Measurements from ENCODE around the gene GOLGA1. TPM values are rescaled to one million over a fixed set of nuclear protein-coding genes. Genes with fewer than 3 reads are reported as not detected.

The GOLGA1 gene
- total RNA-seq, 1 experiment from 2014 or later, result 9.6 TPM

DNA sequence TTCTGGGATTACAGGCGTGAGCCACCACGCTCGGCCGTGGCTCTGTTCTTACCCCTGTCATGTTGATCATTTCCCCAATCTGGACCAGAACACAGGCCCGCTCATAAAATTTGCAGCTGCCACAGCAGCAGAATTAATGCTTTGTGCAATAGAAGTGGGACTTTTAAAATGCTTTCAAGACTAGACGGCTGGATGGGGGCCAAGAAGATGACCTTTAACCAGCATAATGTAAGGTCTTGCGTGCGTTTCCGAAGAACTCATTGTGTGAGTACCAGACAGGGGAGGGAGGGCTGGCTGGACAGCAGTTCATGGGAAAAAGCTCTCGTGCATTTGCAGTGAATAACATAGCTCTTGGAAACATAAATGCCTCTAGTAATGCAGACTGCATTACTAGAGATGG, 91.1 kb downstream of the GOLGA1 start:
- peaks cover 9% of the 10 kb centered on the region for H3K4me1 Mint-ChIP-seq
- H3K9me3 Mint-ChIP-seq, result no peaks in the 10 kb centered on the region
- ChIA-PET CTCF (interaction anchor here (1.0 to 12.9 kb wide), 4 partner anchors 8 to 75 kb away, joined by 3 to 935 read pairs (median 164); partner anchors contain the start of genes NR6A1 and OLFML2A), POLR2A (no interaction called here)
- H3K36me3 Mint-ChIP-seq, result no peaks in the 10 kb centered on the region
- DNase-seq (ENCODE audit: low spot score) (no peak), ATAC-seq (no peak)
- H3K4me3 Mint-ChIP-seq, result no peak overlapping the region
- H3K27ac Mint-ChIP-seq, result no peak overlapping the region
- TF ChIP-seq FOXJ3 (CRISPR knock-in tag; IDR thresholded peaks at IDR 0.05; ENCODE audit: borderline replicate concordance), result no peak
- TF ChIP-seq, protein P1, sequence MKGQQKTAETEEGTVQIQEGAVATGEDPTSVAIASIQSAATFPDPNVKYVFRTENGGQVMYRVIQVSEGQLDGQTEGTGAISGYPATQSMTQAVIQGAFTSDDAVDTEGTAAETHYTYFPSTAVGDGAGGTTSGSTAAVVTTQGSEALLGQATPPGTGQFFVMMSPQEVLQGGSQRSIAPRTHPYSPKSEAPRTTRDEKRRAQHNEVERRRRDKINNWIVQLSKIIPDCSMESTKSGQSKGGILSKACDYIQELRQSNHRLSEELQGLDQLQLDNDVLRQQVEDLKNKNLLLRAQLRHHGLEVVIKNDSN (CRISPR knock-in tag; IDR thresholded peaks at IDR 0.05), result no peak
- TF ChIP-seq CREM (CRISPR knock-in tag; IDR thresholded peaks at IDR 0.05), result no peak
- TF ChIP-seq, protein P2, sequence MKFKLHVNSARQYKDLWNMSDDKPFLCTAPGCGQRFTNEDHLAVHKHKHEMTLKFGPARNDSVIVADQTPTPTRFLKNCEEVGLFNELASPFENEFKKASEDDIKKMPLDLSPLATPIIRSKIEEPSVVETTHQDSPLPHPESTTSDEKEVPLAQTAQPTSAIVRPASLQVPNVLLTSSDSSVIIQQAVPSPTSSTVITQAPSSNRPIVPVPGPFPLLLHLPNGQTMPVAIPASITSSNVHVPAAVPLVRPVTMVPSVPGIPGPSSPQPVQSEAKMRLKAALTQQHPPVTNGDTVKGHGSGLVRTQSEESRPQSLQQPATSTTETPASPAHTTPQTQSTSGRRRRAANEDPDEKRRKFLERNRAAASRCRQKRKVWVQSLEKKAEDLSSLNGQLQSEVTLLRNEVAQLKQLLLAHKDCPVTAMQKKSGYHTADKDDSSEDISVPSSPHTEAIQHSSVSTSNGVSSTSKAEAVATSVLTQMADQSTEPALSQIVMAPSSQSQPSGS (CRISPR knock-in tag; IDR thresholded peaks at IDR 0.05; ENCODE audit: borderline replicate concordance, low read depth), result no peak
- TF ChIP-seq SP1 (CRISPR knock-in tag; conservative IDR thresholded peaks at IDR 0.05), result no peak
- TF ChIP-seq, protein P3, sequence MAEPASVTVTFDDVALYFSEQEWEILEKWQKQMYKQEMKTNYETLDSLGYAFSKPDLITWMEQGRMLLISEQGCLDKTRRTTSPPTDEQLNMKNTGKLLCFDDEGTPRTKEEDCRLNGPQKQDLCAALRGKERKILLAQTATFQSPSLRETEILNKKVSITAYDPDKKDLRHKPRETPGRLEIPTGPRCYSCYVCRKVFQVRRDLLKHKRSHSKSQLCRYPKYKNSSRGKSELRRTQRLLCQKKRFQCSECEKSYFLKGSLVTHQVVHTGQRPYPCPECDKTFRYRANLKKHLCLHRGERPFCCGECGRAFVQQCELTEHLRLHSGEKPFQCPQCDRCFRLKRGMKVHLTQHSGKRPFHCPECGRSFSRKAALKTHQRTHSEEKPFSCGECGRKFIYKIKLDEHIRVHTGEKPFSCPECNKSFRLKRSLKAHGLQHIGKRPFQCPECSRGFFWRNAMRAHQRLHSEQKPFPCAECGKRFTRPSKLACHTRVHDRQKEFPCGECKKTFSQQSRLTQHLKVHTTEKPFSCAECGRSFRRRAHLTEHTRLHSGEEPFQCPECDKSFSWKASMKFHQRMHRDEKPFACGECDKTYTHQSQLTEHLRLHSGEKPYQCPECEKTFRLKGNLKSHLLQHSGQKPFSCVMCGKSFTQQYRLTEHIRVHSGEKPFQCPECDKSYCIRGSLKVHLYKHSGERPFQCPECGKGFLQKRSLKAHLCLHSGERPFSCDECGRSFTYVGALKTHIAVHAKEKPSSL (CRISPR knock-in tag; conservative IDR thresholded peaks at IDR 0.05), result no peak
- no peak for TF ChIP-seq FOXK1 (CRISPR knock-in tag; IDR thresholded peaks at IDR 0.05)
- TF ChIP-seq FOXP1 (CRISPR knock-in tag; IDR thresholded peaks at IDR 0.05; ENCODE audit: borderline replicate concordance), result no peak
- H3K27me3 Mint-ChIP-seq (ENCODE audit: low read depth), result no peaks in the 10 kb centered on the region

DNA sequence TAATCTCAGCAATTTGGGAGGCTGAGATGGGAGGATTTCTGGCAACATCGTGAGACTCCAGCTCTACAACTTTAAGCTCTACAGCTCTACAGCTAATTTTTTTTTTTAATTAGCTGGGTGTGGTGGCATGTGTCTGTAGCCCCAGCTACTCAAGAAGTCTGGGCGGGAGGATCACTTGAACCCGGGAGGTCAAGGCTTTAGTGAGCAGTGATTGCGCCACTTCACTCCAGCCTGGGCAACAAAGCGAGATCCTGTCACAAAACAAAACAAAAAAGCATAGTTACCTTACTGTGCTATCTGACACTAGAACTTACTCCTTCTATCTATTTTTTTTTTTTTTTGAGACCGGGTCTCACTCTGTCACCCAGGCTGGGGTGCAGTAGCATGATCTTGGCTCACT, 93.9 kb downstream of the GOLGA1 start:
- Mint-ChIP-seq H3K4me3 (no peak overlapping the region), H3K27me3 (ENCODE audit: low read depth) (no peaks in the 10 kb centered on the region), H3K27ac (no peak overlapping the region), H3K9me3 (no peaks in the 10 kb centered on the region), H3K36me3 (no peaks in the 10 kb centered on the region), H3K4me1 (peaks cover 5% of the 10 kb centered on the region)
- DNase-seq (ENCODE audit: low spot score), result no peak
- POLR2A ChIA-PET, result no interaction called here
- no peak for ATAC-seq
- TF ChIP-seq, protein P4, sequence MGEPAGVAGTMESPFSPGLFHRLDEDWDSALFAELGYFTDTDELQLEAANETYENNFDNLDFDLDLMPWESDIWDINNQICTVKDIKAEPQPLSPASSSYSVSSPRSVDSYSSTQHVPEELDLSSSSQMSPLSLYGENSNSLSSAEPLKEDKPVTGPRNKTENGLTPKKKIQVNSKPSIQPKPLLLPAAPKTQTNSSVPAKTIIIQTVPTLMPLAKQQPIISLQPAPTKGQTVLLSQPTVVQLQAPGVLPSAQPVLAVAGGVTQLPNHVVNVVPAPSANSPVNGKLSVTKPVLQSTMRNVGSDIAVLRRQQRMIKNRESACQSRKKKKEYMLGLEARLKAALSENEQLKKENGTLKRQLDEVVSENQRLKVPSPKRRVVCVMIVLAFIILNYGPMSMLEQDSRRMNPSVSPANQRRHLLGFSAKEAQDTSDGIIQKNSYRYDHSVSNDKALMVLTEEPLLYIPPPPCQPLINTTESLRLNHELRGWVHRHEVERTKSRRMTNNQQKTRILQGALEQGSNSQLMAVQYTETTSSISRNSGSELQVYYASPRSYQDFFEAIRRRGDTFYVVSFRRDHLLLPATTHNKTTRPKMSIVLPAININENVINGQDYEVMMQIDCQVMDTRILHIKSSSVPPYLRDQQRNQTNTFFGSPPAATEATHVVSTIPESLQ (CRISPR knock-in tag; IDR thresholded peaks at IDR 0.05), result no peak
- TF ChIP-seq ZNF396 (CRISPR knock-in tag; IDR thresholded peaks at IDR 0.05; ENCODE audit: borderline replicate concordance), result no peak
- TF ChIP-seq NFE2L1 (CRISPR knock-in tag; IDR thresholded peaks at IDR 0.05), result no peak
- TF ChIP-seq, protein P5, sequence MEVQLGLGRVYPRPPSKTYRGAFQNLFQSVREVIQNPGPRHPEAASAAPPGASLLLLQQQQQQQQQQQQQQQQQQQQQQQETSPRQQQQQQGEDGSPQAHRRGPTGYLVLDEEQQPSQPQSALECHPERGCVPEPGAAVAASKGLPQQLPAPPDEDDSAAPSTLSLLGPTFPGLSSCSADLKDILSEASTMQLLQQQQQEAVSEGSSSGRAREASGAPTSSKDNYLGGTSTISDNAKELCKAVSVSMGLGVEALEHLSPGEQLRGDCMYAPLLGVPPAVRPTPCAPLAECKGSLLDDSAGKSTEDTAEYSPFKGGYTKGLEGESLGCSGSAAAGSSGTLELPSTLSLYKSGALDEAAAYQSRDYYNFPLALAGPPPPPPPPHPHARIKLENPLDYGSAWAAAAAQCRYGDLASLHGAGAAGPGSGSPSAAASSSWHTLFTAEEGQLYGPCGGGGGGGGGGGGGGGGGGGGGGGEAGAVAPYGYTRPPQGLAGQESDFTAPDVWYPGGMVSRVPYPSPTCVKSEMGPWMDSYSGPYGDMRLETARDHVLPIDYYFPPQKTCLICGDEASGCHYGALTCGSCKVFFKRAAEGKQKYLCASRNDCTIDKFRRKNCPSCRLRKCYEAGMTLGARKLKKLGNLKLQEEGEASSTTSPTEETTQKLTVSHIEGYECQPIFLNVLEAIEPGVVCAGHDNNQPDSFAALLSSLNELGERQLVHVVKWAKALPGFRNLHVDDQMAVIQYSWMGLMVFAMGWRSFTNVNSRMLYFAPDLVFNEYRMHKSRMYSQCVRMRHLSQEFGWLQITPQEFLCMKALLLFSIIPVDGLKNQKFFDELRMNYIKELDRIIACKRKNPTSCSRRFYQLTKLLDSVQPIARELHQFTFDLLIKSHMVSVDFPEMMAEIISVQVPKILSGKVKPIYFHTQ (CRISPR knock-in tag; IDR thresholded peaks at IDR 0.05), result no peak
- no peak for TF ChIP-seq SMAD3 (CRISPR knock-in tag; IDR thresholded peaks at IDR 0.05; ENCODE audit: borderline replicate concordance)
- TF ChIP-seq, protein P6, sequence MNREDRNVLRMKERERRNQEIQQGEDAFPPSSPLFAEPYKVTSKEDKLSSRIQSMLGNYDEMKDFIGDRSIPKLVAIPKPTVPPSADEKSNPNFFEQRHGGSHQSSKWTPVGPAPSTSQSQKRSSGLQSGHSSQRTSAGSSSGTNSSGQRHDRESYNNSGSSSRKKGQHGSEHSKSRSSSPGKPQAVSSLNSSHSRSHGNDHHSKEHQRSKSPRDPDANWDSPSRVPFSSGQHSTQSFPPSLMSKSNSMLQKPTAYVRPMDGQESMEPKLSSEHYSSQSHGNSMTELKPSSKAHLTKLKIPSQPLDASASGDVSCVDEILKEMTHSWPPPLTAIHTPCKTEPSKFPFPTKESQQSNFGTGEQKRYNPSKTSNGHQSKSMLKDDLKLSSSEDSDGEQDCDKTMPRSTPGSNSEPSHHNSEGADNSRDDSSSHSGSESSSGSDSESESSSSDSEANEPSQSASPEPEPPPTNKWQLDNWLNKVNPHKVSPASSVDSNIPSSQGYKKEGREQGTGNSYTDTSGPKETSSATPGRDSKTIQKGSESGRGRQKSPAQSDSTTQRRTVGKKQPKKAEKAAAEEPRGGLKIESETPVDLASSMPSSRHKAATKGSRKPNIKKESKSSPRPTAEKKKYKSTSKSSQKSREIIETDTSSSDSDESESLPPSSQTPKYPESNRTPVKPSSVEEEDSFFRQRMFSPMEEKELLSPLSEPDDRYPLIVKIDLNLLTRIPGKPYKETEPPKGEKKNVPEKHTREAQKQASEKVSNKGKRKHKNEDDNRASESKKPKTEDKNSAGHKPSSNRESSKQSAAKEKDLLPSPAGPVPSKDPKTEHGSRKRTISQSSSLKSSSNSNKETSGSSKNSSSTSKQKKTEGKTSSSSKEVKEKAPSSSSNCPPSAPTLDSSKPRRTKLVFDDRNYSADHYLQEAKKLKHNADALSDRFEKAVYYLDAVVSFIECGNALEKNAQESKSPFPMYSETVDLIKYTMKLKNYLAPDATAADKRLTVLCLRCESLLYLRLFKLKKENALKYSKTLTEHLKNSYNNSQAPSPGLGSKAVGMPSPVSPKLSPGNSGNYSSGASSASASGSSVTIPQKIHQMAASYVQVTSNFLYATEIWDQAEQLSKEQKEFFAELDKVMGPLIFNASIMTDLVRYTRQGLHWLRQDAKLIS (CRISPR knock-in tag; IDR thresholded peaks at IDR 0.05; ENCODE audit: borderline replicate concordance), result no peak
- TF ChIP-seq, protein P7, sequence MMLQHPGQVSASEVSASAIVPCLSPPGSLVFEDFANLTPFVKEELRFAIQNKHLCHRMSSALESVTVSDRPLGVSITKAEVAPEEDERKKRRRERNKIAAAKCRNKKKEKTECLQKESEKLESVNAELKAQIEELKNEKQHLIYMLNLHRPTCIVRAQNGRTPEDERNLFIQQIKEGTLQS (CRISPR knock-in tag; conservative IDR thresholded peaks at IDR 0.05), result no peak
- no peak for TF ChIP-seq JUN (CRISPR knock-in tag; IDR thresholded peaks at IDR 0.05)
- TF ChIP-seq ZNF219 (CRISPR knock-in tag; IDR thresholded peaks at IDR 0.05; ENCODE audit: borderline replicate concordance), result no peak
- no peak for TF ChIP-seq GTF2I (CRISPR knock-in tag; conservative IDR thresholded peaks at IDR 0.05)
- no peak for TF ChIP-seq GRHL2 (CRISPR knock-in tag; IDR thresholded peaks at IDR 0.05; ENCODE audit: insufficient replicate concordance, severe bottlenecking)
- TF ChIP-seq, protein P8, sequence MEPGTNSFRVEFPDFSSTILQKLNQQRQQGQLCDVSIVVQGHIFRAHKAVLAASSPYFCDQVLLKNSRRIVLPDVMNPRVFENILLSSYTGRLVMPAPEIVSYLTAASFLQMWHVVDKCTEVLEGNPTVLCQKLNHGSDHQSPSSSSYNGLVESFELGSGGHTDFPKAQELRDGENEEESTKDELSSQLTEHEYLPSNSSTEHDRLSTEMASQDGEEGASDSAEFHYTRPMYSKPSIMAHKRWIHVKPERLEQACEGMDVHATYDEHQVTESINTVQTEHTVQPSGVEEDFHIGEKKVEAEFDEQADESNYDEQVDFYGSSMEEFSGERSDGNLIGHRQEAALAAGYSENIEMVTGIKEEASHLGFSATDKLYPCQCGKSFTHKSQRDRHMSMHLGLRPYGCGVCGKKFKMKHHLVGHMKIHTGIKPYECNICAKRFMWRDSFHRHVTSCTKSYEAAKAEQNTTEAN (CRISPR knock-in tag; IDR thresholded peaks at IDR 0.05), result no peak
- CTCF ChIA-PET, result interaction anchor here (1.4 to 12.9 kb wide), 3 partner anchors 6 to 73 kb away, joined by 3 to 935 read pairs (median 283); partner anchors contain the start of genes NR6A1, OLFML2A and WDR38

Measured in WTC11 (cell line).